GM19035 (cell line): Measurements from ENCODE around the gene SPTA1.
"Not testable (repeated sequence)": the region's sequence is repeated elsewhere in the genome, so short reads cannot be mapped to it uniquely, and the experiment has no call there.

ENCODE experiments used
- ATAC-seq: cut with Tn5 transposase; IDR thresholded peaks from one replicate; pipeline ENCODE4 v1.9.1; 2021; ENCODE audit not compliant: unreplicated experiment

SPTA1 gene

GRCh38 chr1:158686111-158687009, at the start of gene SPTA1:
Gene SPTA1, minus strand, starts transcription at chr1:158686715. Its CDS starts 198 bp downstream, at chr1:158686517.
- no peak for ATAC-seq

GRCh38 chr1:158735848-158736247, 49.3 kb upstream of the SPTA1 start:
- no peak for ATAC-seq

GRCh38 chr1:158732524-158732923, 46.0 kb upstream of the SPTA1 start:
- ATAC-seq, result no peak

- no peak for ATAC-seq
Measured at GRCh38 chr1:158731707-158732106, 45.2 kb upstream of the SPTA1 start.

GRCh38 chr1:158730453-158730852, 43.9 kb upstream of the SPTA1 start:
- ATAC-seq, result no peak

GRCh38 chr1:158728510-158729225, 42.2 kb upstream of the SPTA1 start:
- no peak for ATAC-seq

GRCh38 chr1:158724442-158724841, 37.9 kb upstream of the SPTA1 start:
- ATAC-seq, result no peak

- ATAC-seq, result no peak
Measured at GRCh38 chr1:158720620-158721019, 34.1 kb upstream of the SPTA1 start, which contains the start of gene OR6K3. Gene OR6K3, minus strand, starts transcription at chr1:158720720. Its CDS starts 2,605 bp downstream, at chr1:158718115.

- ATAC-seq, result no peak
Measured at GRCh38 chr1:158719664-158720063, 33.1 kb upstream of the SPTA1 start.

- ATAC-seq, result no peak
Measured at GRCh38 chr1:158717344-158717743, 30.8 kb upstream of the SPTA1 start.

- ATAC-seq, result peak; percentile 56
Measured at GRCh38 chr1:158716335-158716734, 29.8 kb upstream of the SPTA1 start.

GRCh38 chr1:158714754-158715153, 28.2 kb upstream of the SPTA1 start:
- no peak for ATAC-seq

- no peak for ATAC-seq
Measured at GRCh38 chr1:158711098-158711497, 24.6 kb upstream of the SPTA1 start.

- no peak for ATAC-seq
Measured at GRCh38 chr1:158706096-158706495, 19.6 kb upstream of the SPTA1 start.

- ATAC-seq, result no peak
Measured at GRCh38 chr1:158700552-158700951, 14.0 kb upstream of the SPTA1 start, which contains the start of gene OR6K2. Gene OR6K2, minus strand, starts transcription at chr1:158700652. Its CDS starts 0 bp downstream, at chr1:158700652.

GRCh38 chr1:158694596-158694995, 8.1 kb upstream of the SPTA1 start:
- ATAC-seq, result no peak

- no peak for ATAC-seq
Measured at GRCh38 chr1:158692356-158692755, 5.8 kb upstream of the SPTA1 start.

GRCh38 chr1:158691907-158692306, 5.4 kb upstream of the SPTA1 start:
- no peak for ATAC-seq

GRCh38 chr1:158691149-158691548, 4.6 kb upstream of the SPTA1 start:
- ATAC-seq, result not testable (repeated sequence)

GRCh38 chr1:158689875-158690274, 3.4 kb upstream of the SPTA1 start:
- no peak for ATAC-seq

GRCh38 chr1:158689110-158689509, 2.6 kb upstream of the SPTA1 start:
- ATAC-seq, result no peak

GRCh38 chr1:158688343-158688742, 1.8 kb upstream of the SPTA1 start:
- ATAC-seq, result not testable (repeated sequence)
